GM18511 (cell line): Measurements from ENCODE around the gene MAP3K5.
"Not testable (repeated sequence)": the region's sequence is repeated elsewhere in the genome, so short reads cannot be mapped to it uniquely, and the experiment has no call there.

ENCODE experiments used
- ATAC-seq: cut with Tn5 transposase; IDR thresholded peaks from one replicate; pipeline ENCODE4 v1.9.1; 2021; ENCODE audit warnings: mild to moderate bottlenecking, moderate library complexity; ENCODE audit not compliant: unreplicated experiment

The MAP3K5 gene

GRCh38 chr6:136591617-136592016, 200.7 kb downstream of the MAP3K5 start:
- ATAC-seq = no peak

DNA sequence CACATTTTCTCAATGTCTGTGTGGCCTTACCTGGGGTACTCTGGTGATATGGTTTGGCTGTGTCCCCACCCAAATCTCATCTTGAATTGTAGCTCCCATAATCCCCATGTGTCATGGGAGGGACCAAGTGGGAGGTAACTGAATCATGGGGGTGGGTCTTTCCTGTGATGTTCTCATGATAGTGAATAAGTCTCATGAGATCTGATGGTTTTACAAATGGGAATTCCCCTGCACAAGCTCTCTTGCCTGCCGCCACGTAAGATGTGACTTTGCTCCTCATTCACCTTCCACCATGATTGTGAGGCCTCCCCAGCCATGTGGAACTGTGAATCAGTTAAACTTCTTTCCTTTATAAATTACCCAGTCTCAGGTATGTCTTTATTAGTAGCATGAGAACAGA, 201.4 kb downstream of the MAP3K5 start:
- ATAC-seq = not testable (repeated sequence)

DNA sequence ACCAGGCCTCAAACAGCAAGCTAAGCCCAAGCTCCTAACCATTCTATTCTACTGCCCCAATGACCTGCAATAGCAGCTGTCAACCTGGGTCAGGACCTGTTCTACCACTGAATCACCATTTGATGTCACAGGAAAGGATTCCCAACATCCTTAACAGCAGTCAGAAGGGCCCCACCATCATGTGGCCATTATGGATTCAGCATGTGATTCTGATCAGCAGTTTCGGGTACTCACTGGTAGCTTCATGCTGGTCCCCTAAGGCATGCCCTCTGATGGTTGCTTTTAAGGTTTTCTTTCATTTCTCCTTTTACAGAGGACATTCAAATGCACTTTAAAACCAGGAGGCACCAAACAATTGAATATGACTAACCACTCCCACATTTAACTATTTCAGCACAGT, 204.8 kb downstream of the MAP3K5 start:
- no peak for ATAC-seq

GRCh38 chr6:136586295-136586694, 206.0 kb downstream of the MAP3K5 start:
- ATAC-seq = no peak

- not testable (repeated sequence) for ATAC-seq
Observed at GRCh38 chr6:136585523-136585922, 206.8 kb downstream of the MAP3K5 start.

DNA sequence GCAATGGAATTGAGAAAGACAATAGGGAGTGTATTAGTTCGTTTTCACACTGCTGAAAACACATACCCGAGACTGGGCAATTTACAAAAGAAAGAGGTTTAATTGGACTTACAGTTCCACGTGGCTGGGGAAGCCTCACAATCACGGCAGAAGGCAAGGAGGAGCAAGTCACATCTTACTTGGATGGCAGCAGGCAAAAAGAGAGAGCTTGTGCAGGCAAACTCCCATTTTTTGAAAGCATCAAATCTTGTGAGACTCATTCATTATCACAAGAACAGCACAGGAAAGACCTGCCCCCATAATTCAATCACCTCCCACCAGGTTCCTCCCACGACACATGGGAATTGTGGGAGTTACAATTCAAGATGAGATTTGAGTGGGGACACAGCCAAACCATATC, 208.0 kb downstream of the MAP3K5 start:
- not testable (repeated sequence) for ATAC-seq

DNA sequence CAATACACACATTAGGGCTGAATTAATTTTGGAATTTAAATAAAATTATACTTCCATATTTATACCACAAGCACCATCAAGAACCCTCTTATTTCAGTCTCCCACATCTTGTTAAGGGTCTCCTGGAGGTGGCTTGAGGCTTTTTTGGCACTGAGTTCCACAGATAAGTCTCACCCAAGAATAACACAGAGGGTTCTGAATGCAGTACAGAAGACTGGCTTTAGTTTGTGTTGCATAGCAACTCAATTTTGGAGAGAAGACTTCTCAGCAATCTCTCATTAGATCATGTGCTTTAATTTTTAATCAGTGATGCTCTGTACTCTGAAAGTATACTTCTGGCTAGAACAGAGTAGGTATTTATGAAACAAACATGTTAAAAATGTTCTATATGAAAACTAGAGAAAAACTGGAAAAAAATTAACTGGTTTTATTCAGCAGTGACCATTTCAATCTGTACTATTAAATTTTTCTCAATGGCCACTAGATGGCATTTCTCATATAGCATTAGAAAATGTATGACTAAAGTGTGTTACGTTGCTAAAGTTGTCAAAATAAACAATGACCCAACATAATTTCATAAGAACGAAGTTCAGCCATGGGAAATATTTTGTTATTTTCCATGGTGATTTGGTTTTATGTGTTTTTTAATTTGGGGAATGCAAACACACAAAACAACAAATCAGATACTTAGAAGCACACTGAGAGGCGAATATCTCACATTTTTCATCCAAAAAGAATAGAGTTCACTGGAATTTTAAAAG, 209.4 kb downstream of the MAP3K5 start:
- ATAC-seq = no peak

GRCh38 chr6:136579800-136580199, 212.5 kb downstream of the MAP3K5 start:
- ATAC-seq = no peak

DNA sequence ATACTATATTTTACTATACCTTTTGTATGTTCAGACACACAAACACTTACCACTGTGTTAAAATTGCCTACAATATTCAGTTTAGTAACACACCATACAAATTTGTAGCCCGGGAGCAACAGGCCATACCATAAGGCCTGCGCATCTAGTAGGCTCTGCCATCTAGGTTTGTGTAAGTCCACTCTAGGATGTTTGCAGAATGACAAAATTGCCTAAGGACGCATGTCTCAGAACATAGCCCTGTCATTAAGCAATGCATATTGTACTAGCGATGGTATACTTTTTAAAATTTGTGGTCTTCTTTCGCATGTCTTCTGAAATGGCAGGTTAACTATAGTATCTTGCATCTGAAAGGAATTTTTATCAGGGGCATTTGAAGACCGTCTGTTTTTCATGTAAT, 215.5 kb downstream of the MAP3K5 start:
- ATAC-seq = no peak

- ATAC-seq = no peak
Observed at GRCh38 chr6:136571496-136571895, 220.8 kb downstream of the MAP3K5 start.

GRCh38 chr6:136571065-136571464, 221.2 kb downstream of the MAP3K5 start:
- ATAC-seq = no peak

DNA sequence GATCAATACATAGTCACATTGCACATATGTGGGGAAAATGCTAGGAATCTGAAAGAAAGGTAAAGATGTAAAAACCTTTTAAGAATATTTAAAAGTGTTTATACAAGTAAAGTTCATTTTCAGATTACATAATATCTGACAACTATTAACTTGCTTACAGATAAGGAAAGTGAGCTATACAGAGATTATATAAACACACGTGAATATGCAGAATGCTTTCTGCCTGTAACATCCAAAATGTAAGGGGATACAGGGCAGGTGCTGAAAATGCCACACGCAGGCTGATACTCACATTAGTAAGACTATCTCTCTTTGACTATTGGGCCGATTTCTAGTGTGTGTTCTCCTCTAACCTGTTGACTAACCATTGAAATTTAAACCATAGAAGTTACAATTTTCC, 224.1 kb downstream of the MAP3K5 start:
- ATAC-seq = no peak

- ATAC-seq = no peak
Observed at GRCh38 chr6:136567688-136568087, 224.6 kb downstream of the MAP3K5 start.

DNA sequence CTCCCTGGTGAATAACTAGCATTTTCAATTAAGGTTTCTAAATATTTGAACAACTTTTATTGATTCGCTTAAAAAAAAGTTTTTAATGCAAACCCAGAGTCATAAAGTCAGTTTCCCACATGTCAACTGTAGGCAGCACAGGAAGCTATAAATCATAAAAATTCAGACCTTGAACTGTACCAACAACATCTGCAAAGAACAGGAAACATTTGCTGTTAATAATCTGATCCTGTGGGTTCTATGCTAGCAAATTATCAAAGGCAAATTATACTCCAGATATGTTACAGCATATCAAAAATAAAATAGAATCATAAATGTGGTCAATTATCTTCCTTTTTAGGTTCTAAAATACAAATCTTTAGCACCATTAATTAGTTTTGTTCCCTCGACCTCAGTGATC, 225.4 kb downstream of the MAP3K5 start:
- ATAC-seq = no peak

- no peak for ATAC-seq
Observed at GRCh38 chr6:136566007-136566487, 226.2 kb downstream of the MAP3K5 start.

DNA sequence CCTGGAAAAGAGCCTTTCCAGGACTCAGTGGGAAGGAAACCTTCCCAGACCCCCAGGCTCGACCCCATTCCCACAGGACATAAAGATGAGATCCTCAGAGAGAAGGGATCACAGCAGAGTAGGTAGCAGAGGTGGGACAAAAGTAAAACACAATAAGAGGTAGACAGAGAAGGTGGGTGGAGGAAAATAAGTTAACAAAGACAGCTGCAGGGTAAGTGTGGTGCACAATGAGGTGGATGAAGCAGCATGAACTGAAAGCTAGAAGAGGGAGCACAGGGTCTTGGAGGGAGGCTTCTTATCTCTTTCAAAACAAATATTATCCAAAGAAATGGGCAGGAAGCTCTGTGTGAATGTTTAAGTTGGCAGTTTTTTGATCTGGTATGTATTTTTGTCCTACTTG, 228.1 kb downstream of the MAP3K5 start:
- ATAC-seq = no peak

- no peak for ATAC-seq
Observed at GRCh38 chr6:136563386-136564152, 228.7 kb downstream of the MAP3K5 start.

DNA sequence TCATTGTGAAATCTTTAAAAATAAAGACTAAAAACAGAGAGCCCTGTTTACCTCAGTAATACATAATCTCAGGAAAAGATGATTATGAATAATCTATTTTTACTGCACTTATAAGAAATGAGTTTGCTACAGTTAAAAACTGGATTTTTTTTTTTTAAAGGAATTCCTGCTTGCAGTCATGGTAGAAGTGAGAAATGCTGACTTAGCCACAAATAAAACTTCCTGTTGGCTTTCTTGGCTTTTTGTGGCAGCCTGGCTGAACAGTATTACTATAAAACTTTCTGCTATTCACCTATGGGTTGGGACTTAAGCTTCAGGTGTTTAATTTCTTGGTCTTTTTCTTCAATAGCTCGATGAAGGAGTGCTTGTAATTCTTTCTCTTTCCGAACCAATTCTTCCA, 230.1 kb downstream of the MAP3K5 start:
- no peak for ATAC-seq

- ATAC-seq = no peak
Observed at GRCh38 chr6:136553166-136553787, 239.0 kb downstream of the MAP3K5 start.

DNA sequence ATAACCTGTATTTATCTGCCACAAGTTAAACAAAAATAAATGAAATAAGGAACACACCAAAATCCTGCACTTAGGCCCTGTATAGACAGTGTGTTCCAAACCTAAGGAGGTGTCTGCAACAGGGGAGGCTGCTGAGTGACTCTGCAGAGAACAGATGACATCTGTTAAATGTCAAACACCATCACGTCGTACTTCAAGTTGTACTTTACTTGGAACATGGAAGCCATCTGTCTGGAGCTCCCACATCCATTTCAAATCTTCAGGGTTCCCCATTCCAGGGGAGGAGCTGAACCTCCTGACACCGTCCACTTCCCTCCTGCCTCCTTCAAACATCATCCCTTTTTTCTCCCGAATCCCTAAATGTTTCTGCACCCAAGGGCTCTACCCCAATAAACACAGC, 240.2 kb downstream of the MAP3K5 start:
- ATAC-seq = no peak

DNA sequence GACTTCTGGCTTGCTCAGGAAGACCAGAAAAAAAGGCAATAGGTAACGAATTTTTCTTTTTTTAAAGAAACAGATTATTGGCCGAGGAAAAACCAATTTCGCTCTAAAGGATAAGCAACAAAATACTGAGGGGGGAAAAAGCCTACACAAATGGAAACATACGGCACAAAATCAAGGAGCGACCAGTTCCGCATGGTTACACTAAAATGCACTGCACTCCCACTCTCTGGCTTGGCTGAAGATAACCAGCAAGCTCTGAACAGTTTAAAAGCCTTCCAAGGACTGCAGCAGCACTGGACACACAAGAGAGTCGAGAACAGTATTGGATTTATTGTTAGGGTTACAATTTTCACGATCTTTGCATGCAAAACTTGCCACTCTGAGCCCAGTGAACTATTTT, 241.2 kb downstream of the MAP3K5 start:
- ATAC-seq = no peak
